HG02852 (cell line): ENCODE measurements around the gene NUDT4.

Source experiments
- ATAC-seq: cut with Tn5 transposase; IDR thresholded peaks from one replicate; pipeline ENCODE4 v1.9.1; 2021; ENCODE audit warnings: mild to moderate bottlenecking, moderate library complexity; ENCODE audit not compliant: unreplicated experiment

Gene NUDT4

DNA sequence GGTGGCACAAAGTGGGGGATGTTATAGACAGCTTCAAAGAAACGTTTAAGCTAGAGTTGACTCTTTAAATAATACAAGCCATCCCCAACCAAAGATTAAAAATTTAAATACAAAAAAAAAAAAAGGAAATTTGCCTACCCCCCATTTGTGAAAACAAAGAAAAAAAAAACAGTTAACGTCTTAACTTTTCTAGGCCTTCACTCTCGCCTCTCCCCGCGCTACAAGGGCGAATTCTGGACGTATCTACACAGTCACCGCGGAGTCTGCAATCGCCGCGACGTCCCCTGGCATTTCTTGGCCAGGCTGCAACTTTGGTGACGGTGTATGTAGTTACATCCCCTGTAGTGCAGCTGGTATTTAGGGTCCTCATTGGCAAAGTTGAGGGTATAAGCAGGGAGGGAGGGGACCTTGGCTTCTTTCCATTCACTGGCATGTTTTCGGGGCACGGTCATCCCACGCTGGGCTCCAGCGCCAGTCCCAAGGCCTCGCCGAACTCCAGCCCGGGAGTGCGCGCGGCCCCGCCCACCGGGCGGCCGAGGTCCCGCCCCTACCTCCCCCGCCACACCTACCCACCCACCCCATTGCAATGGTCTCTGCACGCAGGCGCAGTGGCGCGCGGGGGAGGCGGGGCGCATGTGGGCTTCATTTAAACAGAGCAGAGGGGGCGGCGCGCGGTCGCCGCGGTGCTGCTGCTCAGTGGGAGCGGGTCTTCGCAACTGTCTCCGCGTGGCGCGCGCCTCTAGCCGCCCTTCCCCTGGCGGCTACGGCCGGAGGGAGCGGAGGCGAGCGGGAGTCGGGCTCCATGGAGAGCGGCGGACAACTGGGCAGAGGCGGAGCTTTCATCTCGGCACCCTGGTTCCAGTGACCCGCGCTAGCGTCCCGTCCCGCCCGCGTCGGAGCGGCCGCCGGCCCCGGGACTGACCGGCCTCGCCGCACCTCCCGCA lies at the start of gene NUDT4:
Gene NUDT4 (plus strand): TSS at position 674 of the 944 bp plus-strand sequence. CDS start 398 bp downstream, outside the sequence.
- peak; percentile 68 for ATAC-seq

DNA sequence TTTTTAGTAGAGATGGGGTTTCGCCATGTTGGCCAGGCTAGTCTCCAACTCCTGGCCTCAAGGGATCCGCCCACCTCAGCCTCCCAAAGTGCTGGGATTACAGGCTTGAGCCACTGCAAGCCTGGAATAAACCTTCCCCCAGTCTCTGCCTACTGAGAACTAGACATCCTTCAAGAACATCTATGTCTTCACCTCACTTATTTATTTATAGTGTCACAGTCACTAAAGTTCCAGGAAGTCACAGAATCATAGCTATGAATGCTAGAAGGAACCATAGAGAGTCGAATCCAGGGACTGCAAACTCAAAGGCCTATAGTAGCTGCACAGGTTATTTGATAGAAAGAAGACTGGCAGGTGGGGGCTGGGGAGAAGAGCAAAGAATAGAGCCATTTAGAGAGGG lies 44.7 kb upstream of the NUDT4 start:
- ATAC-seq, result no peak

DNA sequence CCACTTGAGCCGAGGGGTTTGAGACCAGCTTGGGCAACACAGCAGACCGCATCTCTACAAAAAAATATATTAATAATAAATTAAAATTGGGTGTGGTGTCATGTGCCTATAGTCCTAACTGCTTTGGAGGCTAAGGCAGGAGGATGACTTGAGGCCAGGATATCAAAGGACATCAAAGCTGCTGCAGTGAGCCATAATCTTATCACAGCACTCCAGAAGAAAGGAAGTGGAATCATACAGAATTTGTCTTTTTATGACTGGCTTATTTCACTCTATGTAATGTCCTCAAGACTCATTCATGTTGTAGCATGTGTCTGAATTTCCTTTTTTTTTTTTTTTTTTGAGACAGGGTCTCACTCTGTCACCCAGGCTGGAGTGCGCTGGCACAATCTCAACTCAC lies 43.9 kb upstream of the NUDT4 start:
- ATAC-seq, result no peak

DNA sequence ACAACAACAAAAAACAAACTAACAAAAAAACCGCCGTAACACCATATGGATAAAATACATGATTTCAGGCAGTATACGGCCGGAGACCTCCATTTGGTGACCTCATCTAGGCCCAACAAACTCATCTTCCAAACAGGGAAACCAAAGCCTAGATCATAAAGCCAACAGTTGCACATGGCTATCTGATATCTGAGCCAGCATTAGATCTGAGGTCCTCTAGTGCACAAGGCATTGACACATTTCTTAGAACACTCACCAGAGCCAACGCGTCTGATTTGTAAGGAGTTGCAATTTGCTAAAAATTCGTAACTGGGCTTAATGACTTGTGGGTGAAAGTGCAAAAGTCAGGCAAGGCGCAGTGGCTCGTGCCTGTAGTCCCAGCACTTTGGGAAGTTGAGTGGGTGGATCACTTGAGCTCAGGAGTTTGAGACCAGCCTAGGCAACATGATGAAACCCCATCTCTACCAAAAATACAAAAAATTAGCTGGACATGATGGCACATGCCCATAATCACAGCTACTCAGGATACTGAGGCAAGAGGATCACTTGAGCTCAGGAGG lies 42.0 kb upstream of the NUDT4 start:
- no peak for ATAC-seq

DNA sequence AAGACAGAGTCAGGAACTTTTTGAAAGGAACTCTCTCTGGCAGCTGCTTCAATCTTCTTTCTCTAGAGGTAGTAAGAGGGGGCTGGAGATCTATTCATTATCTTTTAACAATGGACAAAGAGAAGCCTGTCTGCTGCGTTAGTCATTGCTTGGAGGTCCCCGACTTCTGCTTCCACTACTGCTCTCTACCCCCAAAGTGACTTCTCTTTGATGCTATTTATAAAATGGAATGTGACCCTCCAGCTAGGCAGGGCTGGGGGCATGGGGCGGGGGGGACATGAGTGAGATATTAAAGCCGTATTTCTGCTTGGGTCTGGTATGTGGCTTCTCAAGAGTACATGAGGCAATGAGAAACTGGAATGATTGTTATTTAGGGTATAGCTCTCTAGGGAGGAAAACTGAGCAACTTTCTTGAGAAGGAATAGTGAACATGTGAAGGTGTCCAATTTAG lies 41.4 kb upstream of the NUDT4 start:
- ATAC-seq, result no peak

DNA sequence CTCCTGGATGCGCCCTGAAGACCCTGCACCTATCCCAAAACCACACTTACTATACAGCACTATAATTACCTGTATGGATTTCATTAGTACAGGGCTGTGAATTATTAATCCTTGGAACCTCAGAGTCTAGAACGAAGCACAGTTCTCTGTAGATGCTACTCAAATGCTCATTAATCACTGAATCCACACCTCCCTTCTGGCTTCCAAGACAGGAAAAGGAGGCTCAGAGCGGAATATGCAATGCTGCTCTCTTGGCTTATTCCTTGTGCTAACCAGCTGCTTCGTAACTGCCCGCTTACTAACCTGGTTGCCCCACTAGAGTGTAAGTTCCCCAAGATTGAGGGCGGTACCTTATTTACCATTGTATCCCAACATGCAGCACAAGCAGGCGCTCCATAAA lies 39.1 kb upstream of the NUDT4 start:
- ATAC-seq, result no peak

DNA sequence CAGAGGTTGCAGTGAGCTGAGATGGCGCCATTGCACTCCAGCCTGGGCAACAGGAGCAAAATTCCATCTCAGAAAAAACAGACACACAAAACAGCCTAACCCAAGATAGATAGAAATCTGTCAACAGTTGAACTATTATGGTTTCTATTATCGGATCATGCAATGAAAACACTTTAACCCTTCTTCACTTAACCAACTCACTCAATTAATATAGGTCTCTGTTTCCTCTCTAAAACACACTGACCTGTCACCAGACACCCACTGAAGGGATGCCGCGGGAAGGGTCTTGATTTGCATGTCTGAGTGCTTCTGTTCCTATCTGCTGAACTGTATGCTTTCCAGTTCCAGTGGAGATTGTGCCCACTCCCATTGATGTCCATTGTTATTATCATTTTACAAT lies 38.0 kb upstream of the NUDT4 start:
- no peak for ATAC-seq

DNA sequence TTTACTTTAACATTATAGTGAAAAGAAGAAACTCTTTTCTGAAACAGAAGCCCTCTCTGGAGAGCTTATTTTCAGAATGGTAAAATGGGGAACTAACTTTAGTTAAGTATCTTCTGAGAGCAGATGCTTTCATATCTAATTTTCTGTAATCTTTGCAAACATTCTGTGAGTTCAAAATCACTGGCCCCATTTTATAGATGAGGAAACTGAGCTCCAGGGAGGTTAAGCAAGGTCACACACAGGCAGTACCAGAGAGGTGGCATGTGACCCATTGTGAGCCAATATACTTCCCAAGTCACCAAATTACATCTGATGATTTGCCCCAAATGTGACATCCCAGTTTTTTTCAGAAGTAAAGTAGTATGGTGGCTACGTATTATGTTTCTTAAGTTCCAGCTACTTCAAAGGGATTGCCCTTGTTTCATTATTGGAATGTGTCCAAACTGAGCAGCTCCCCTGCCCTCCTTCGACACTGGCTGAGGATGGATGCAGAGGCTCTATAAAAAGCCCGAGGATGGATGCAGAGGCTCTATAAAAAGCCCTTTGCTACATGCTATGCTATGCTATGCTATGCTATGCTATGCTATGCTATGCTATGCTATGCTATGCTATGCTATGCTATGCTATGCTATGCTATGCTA lies 36.2 kb upstream of the NUDT4 start:
- ATAC-seq, result no peak

DNA sequence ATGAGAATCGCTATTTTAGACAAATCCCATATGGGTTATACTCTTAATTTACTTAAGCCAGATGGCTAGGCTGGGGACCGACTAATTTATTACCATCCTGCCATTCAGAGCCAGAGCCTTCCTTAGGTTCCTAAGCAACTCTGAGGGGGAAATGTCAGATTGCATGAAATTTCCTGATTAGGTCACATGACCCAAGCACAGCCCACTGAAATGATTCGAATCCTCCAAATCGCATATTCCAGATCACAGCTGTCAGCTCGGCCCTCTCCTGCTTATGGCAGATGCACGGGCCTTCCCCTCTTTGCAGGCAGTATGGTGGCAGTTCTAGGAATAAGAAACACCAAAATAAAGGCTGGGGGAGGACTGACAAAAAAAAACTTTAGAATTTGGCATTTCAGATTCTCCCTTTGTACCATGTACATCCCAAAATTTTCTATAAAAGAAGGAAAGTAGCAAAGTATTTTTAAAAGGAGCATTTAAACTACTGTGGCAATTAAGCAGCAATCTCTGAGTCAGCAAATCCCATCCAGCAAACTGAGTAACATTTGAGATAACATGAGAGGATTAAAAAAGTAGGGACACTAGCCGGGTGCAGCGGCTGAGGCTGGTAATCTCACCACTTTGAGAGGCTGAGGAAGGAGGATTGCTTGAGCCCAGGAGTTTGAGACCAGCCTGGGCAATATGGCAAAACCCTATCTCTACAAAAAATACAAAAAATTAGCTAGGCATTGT lies 30.5 kb upstream of the NUDT4 start:
- no peak for ATAC-seq

DNA sequence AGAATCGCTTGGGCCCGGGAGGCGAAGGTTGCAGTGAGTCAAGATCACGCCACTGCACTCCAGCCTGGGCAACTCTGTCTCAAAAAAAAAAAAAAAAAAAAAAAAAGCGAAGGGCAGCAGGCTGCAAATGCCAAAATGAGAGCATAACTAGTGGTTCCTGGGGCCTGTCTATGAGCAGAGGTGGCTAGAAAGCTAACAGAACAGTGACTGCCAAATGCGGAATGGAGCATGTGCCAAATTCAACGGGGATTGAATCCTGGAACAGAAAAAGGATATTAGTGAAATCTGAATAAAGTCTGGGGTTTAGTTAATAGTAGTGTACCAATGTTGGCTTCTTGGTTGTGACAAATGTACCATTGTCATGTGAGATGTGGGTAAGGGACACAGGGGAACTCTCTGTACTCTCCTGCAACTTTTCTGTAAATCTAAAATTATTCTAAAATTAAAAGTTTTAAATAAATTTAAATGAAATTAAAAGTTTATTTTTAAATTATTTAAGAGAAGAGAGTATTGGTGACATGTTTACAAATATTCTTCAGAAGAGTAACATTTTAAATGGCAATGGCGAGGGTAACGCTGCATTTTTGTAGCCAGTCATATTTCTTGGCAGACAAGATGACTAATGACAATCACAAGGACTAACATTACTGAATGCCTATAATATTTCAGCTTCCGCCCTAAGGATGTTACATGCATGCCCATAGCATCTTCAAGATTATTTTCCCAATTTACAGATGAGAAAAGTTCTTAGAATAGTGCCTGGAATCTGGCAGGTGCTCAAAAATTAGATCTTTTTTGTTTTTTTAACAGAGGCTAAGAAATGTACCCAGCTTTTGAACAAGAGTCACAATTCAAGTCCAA lies 28.9 kb upstream of the NUDT4 start:
- no peak for ATAC-seq

DNA sequence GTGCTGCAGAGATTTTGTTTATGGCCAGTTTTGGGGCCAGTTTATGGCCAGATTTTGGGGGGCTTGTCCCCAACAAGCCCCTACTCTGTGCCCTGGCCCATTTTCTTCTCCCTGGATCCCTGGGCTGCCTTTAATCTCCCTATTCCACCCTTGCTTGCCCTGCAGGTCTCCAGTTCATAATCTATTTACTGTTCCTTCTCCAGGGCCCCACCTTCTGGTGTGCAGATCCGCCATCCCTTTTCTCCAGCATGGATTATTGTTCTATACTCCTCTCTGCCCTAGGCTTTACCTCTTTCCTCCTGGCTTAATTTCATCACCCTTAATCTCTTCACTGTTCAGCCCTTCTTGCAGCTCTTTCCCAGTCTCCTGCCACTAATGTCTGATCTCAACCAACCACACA lies 26.0 kb upstream of the NUDT4 start:
- ATAC-seq, result no peak

DNA sequence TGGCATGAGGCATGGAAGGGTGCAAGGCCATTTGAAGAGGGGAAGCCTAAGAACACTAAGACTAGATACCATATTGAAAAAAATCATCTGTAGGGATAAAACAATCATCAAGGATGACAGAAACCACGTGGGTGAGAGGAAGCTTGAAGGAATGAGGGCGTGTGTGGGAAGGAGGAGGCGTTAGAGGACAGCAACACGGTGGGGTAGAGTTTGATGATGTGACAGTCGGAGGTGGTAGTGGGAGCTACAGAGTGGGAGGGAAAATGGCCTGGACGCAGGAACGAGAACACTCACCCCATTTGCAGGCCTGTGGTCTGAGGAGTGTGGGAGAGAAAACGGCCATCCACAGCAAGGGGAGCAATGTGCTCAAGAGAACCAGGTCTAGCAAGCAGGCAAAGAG lies 25.4 kb upstream of the NUDT4 start:
- no peak for ATAC-seq

DNA sequence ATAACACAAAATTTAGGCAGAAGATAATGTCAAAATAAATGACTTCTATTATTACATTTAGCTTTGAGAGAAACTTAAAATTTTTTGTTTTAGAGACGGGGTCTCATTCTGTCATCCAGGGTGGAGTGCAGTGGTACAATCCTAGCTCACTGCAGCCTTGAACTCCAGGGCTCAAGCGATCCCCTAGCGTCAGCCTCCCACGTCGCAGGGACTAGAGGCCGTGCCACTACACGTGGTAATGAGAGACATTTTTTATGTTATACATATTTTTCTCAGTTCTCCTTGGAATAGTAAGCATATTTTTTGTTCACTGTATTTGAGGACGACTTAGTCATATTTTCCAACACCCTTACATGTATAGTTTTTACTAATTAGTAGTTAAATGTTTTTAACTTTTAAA lies 21.5 kb upstream of the NUDT4 start:
- no peak for ATAC-seq

DNA sequence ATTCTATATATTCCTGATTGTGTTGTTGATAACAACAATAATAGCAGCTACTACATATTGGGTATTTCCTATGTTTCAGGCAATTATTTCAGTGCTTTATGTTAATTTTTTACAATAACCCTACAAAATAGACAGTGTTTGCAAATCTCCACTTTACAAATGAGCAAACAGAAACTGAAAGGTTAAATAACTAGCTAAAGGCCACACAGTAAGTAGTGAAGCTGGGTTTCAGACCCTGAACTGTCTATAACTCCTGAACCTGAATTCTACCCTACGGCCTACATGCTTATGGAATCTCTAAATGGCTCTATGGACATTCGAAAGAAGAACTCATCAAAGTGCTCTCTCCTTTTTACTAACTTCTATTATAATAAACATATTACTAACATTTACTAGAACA lies 19.7 kb upstream of the NUDT4 start:
- peak; percentile 83 for ATAC-seq

DNA sequence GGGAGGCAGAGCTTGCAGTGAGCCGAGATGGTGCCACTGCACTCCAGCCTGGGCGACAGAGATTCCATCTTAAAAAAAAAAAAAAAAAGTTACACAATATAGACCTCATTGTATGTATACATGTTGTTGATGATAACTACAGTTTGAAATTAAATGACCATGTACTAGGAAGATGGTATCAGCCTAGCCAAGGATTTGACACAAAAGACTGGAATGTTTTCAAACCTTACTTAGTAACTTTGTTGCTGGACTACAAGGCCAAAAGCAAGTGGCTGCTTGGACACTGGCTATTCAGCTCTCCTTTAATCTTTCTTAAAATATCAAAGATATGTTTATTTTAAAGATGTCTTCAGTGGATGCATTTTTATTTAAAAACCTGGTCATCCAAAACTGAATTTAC lies 18.9 kb upstream of the NUDT4 start:
- no peak for ATAC-seq

DNA sequence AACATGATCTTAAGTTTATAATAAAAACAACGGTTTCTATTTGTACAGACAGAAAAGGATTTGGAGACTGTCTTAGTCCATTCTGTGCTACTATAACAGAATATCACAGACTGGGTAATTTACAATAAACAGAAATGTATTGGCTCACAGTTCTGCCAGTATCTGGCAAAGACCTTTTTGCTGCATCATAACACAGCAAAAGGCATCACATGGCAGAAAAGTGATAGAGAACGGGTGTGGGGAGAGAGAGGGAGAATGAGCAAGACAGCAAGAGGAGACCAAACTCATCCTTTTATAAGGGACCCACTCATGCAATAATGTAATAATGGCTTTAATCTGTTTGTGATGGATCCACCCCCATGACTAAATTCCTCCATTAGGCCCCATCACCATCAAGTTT lies 17.0 kb upstream of the NUDT4 start:
- ATAC-seq, result no peak

DNA sequence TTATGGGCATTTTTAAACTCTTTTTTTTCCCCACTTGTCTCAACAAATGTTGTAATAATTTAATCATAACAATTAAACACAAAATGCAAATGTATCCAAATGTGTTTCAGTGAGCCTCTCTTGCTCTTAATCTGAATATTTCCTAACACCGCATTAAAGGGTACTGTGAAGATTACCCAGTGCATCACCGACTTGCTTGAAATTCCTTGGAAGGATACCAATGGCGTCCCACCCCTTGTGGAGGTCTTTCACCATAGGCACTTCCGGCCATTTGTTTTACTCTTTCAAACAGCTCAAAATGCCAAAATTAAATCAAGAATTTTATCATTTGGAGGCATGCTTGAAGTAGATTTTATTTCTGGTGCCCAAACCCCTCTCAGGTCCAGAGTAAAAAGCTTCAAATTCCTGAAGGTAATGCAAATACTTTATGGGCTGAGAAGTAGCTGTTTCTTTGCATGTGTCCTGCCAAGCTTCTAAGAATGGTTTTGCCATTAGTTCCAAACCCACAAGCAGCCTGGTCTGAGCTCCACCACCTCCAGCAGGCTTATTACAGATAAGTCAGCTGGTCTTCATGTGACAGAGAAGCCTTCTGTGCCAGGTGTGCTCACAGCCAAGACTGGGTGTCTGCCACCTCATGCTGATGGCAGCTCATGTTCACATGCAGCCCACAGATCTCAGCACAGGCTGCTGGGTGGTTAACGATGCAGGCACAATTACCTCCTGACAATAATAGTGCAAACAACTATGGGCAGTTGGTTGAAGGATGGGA lies 16.4 kb upstream of the NUDT4 start:
- no peak for ATAC-seq

DNA sequence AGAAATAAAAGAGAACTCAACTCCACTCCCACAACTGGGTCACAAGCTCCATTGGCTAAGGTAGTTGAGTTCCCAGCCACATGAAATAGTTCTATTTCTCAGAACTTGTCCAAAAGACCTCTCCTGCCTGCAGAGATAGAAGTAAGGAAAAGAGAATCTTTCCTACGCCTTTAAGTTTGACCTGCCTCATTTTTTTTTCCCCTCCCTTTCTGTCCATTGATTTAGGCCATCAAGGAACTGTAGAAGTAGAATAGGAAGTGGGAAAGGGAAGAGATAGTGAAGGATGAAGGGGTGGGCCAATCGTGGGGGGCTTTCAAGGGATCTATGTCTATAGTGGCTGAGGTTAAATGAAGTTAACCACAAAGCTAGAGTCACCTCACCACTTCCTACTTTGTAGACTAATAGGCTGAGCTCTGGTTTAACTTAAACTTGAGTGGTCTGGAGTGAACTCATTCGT lies 13.9 kb upstream of the NUDT4 start:
- ATAC-seq, result peak; percentile 74

DNA sequence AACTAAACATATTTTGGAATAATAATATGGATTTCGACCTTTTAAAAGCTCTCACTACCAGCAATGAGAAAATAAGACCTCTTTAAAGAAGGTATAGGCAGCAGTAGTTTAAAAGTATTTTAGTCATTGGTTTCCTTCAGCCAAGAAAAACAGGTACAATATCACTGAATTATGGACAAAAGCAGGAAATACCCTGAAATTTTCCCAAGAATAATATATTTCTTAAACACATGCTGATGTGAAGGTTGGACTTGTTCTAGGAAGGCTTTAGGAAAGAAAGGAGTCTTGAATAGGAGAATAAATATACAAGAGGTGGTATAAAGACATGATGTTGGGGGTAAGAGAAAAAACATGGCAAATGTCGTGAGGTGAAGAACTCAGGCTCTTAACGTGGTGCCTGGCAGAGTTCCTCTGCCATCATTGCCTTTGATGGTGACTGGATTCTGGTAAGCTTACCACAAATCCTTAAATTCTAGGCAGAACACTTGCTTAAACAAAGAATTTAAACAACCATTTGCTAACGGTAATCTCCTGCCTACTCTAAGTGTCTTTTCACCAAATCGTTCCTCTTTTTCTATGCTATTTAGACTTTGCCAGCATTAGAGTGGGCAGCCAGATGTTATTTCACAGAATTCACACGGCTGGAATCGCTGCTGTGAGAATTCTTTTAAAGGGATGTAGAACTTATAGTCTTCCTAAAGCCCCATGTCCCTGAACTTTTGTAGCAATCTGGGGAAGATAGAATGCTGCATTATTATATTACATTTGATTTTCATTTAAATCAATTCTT lies 11.9 kb upstream of the NUDT4 start:
- ATAC-seq, result no peak
